Measurements from ENCODE around the gene TRIM17. TPM values are rescaled to one million over a fixed set of nuclear protein-coding genes. Genes with fewer than 3 reads are reported as not detected.

The TRIM17 gene
- total RNA-seq, 1 experiment from 2014 or later: not detected

DNA sequence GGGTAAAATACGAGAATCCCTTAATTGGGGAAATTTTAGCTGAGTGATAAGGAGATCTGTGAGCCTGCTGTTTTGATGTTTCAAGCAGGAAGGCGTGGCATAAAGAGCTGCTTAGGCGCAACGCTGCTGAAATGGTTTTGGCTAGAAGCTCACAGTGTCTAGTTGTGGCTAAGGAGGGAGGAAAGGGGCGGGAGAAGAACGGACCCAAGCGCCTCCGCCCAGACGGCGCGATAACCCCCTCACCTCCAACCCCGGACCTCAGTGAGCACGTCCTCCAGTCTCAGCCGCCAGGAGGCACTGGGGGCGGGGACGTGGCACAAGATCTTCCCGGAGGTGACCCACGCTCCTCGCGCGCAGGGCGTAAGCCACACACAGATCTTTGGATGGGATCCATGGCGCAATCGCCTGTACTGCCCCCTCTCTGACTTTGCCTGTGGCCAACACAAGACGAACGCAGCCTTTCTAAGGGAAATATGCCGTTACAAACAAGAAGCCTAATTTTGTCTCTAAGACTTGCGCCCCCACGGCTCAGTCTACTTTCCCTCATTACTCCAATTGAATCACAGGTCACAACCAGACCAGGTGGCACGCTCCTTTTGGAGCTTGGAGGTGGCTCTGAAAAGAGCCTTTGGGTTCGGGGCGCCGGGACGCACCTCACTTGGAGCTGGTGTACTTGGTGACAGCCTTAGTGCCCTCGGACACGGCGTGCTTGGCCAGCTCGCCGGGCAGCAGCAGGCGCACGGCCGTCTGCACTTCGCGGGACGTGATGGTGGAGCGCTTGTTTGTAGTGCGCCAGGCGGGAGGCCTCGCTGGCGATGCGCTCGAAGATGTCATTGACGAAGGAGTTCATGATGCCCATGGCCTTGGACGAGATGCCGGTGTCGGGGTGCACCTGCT lies 47.1 kb upstream of the TRIM17 start:
- RAD21 ChIA-PET (ENCODE audit: low non-redundant PET in 1 of 2, low total read pairs in 2 of 2, uncharacterized antibody in 2 of 2, unreplicated experiment in 2 of 2): no interaction called here

More for the DNA sequence above, 47.1 kb upstream of the TRIM17 start:
- H3K9me2 ChIP-seq (ENCODE audit: insufficient read depth): no peaks in the 10 kb centered on the region
- peaks cover 6% of the 10 kb centered on the region; the same call in 1 of the 2 replicates for H3K27me3 ChIP-seq (ENCODE audit: insufficient read depth, low read length)
- H3K36me3 ChIP-seq (ENCODE audit: control insufficient read depth in 1 of 2, insufficient read depth in 2 of 2, low read length in 2 of 2): no peaks in the 10 kb centered on the region
- TF ChIP-seq SRF (IDR thresholded peaks at IDR 0.05; ENCODE audit: low read depth): no peak
- TF ChIP-seq SP1 (IDR thresholded peaks at IDR 0.05; ENCODE audit: low read depth): no peak
- TF ChIP-seq, protein P1, sequence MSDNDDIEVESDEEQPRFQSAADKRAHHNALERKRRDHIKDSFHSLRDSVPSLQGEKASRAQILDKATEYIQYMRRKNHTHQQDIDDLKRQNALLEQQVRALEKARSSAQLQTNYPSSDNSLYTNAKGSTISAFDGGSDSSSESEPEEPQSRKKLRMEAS (IDR thresholded peaks at IDR 0.05): no peak
- no peak for TF ChIP-seq RAD21 (IDR thresholded peaks at IDR 0.05; ENCODE audit: low read depth)
- TF ChIP-seq, protein P2, sequence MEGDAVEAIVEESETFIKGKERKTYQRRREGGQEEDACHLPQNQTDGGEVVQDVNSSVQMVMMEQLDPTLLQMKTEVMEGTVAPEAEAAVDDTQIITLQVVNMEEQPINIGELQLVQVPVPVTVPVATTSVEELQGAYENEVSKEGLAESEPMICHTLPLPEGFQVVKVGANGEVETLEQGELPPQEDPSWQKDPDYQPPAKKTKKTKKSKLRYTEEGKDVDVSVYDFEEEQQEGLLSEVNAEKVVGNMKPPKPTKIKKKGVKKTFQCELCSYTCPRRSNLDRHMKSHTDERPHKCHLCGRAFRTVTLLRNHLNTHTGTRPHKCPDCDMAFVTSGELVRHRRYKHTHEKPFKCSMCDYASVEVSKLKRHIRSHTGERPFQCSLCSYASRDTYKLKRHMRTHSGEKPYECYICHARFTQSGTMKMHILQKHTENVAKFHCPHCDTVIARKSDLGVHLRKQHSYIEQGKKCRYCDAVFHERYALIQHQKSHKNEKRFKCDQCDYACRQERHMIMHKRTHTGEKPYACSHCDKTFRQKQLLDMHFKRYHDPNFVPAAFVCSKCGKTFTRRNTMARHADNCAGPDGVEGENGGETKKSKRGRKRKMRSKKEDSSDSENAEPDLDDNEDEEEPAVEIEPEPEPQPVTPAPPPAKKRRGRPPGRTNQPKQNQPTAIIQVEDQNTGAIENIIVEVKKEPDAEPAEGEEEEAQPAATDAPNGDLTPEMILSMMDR (IDR thresholded peaks at IDR 0.05 in 2 of 3, conservative IDR thresholded peaks at IDR 0.05 in 1 of 3; ENCODE audit: borderline replicate concordance in 1 of 3, insufficient read depth in 1 of 3, low read depth in 2 of 3, low read length in 2 of 3): peak in 2 of 3 experiments; percentile 21 to 26; a peak in 2 of 6 replicates
- no peak for TF ChIP-seq TCF7L2 (IDR thresholded peaks at IDR 0.05; ENCODE audit: borderline replicate concordance, extremely low read depth, insufficient read depth, insufficient read length)
- TF ChIP-seq YY1 (IDR thresholded peaks at IDR 0.05; ENCODE audit: extremely low read depth, insufficient replicate concordance, low read depth, low read length): no peak
- POLR2A ChIA-PET: no interaction called here
- intact Hi-C loops (cut with micrococcal nuclease): no loop called here
- H3K4me3 ChIP-seq (replicated peaks in 1 of 2; ENCODE audit: low read depth in 1 of 2, low read length in 2 of 2): peak overlapping the region; percentile 20 to 32; a peak in 3 of 4 replicates
- no TSS peak for BruUV-seq (replicated peaks)
- H3K27ac ChIP-seq (ENCODE audit: low read depth, low read length): no peak overlapping the region
- CTCF ChIA-PET: interaction anchor here (1.5 kb wide), 1 partner anchor 8 kb away, joined by 4 read pairs; no protein-coding TSS in a partner anchor
- DNase-seq (ENCODE audit: low read depth, low spot score) (peak; percentile 18), ATAC-seq (peak; percentile 70)
- peak overlapping the region; percentile 23 for H2AFZ ChIP-seq (ENCODE audit: low read depth, low read length, poor library complexity, severe bottlenecking)
- H4K20me1 ChIP-seq (ENCODE audit: insufficient read depth): no peaks in the 10 kb centered on the region
- H3K9ac ChIP-seq (ENCODE audit: low read length): peak overlapping the region; percentile 19; the same call in 1 of the 2 replicates
- H3K4me2 ChIP-seq (ENCODE audit: low read length): peak overlapping the region; percentile 53
- no peaks in the 10 kb centered on the region for H3K9me3 ChIP-seq (ENCODE audit: control insufficient read depth in 1 of 2, insufficient read depth in 1 of 2, low read depth in 1 of 2, low read length in 2 of 2)
- peaks cover 6 to 16% of the 10 kb centered on the region in 2 experiments; a peak in 3 of 4 replicates for H3K4me1 ChIP-seq (ENCODE audit: control insufficient read depth in 1 of 2, insufficient read depth in 2 of 2, low read length in 2 of 2)
- no peaks in the 10 kb centered on the region for H3K79me2 ChIP-seq (ENCODE audit: insufficient read depth, low read length)

Data from HCT116 (cell line).